BLaER1 (cell line): ENCODE results near the gene RTN3.
"Not testable (repeated sequence)": the region's sequence is repeated elsewhere in the genome, so short reads cannot be mapped to it uniquely, and the experiment has no call there.

Source experiments
- H3K27ac ChIP-seq: shearing (Covaris generic); formaldehyde crosslinking; 2 replicates; pipeline ENCODE4 v1.8.1; 2022
- H3K27me3 ChIP-seq: shearing (Covaris generic); formaldehyde crosslinking; 2 replicates; pipeline ENCODE4 v1.8.1; 2022
- H3K36me3 ChIP-seq: shearing (Covaris generic); formaldehyde crosslinking; 2 replicates; pipeline ENCODE4 v1.8.1; 2022
- H3K4me1 ChIP-seq: shearing (Covaris generic); formaldehyde crosslinking; 2 replicates; pipeline ENCODE4 v1.8.1; 2022
- H3K4me2 ChIP-seq: shearing (Covaris generic); formaldehyde crosslinking; 2 replicates; pipeline ENCODE4 v1.8.1; 2022
- H3K4me3 ChIP-seq: shearing (Covaris generic); formaldehyde crosslinking; 2 replicates; pipeline ENCODE4 v1.8.1; 2022
- H3K9ac ChIP-seq: shearing (Covaris generic); formaldehyde crosslinking; 2 replicates; pipeline ENCODE4 v1.8.1; 2022
- H3K9me3 ChIP-seq: shearing (Covaris generic); formaldehyde crosslinking; 2 replicates; pipeline ENCODE4 v1.8.1; 2022
- H4K20me1 ChIP-seq: shearing (Covaris generic); formaldehyde crosslinking; 2 replicates; pipeline ENCODE4 v1.8.1; 2022
- Cebpa-rat ChIP-seq: shearing (Covaris generic); IDR thresholded peaks from 2 replicates; pipeline ENCODE4 v1.8.1; 2022

Gene RTN3, protein sequence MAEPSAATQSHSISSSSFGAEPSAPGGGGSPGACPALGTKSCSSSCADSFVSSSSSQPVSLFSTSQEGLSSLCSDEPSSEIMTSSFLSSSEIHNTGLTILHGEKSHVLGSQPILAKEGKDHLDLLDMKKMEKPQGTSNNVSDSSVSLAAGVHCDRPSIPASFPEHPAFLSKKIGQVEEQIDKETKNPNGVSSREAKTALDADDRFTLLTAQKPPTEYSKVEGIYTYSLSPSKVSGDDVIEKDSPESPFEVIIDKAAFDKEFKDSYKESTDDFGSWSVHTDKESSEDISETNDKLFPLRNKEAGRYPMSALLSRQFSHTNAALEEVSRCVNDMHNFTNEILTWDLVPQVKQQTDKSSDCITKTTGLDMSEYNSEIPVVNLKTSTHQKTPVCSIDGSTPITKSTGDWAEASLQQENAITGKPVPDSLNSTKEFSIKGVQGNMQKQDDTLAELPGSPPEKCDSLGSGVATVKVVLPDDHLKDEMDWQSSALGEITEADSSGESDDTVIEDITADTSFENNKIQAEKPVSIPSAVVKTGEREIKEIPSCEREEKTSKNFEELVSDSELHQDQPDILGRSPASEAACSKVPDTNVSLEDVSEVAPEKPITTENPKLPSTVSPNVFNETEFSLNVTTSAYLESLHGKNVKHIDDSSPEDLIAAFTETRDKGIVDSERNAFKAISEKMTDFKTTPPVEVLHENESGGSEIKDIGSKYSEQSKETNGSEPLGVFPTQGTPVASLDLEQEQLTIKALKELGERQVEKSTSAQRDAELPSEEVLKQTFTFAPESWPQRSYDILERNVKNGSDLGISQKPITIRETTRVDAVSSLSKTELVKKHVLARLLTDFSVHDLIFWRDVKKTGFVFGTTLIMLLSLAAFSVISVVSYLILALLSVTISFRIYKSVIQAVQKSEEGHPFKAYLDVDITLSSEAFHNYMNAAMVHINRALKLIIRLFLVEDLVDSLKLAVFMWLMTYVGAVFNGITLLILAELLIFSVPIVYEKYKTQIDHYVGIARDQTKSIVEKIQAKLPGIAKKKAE

DNA sequence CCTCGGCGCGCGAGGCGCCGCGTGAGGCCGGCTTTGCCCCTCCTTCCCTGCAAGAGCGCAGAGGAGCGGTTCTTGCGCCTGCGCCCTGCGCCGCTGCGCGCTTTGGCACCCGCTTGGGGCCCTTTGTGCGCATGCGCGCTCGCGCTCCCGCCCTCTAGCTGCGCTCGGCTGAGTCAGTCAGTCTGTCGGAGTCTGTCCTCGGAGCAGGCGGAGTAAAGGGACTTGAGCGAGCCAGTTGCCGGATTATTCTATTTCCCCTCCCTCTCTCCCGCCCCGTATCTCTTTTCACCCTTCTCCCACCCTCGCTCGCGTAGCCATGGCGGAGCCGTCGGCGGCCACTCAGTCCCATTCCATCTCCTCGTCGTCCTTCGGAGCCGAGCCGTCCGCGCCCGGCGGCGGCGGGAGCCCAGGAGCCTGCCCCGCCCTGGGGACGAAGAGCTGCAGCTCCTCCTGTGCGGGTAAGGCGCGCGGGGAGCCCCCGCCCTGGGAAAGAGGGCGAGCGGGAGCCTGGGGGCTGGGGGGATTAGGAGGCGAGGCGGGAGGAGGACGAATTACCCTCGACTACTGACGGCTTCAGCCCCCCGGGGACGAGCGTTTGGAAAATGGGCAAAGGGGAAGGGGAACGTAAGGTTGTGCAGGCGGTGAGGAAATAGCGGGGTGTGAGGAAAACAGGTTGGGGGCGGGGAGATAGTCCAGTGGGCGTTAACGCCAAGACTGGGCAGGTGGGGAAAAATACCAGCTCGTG lies at the start of gene RTN3:
TSS of gene RTN3 (plus strand) at position 180 of the 745 bp plus-strand sequence. CDS start at position 317, 137 bp downstream.
- peak within 1 kb of the TSS; percentile 92 for H3K4me2 ChIP-seq
- peak within 1 kb of the TSS; percentile 91 for H3K9ac ChIP-seq
- H3K4me3 ChIP-seq: peak within 1 kb of the TSS; percentile 85
- peaks cover 34% of the 10 kb centered on the region for H3K4me1 ChIP-seq
- H3K27ac ChIP-seq: peak within 1 kb of the TSS; percentile 86
- no peak for TF ChIP-seq Cebpa-rat
- H3K36me3 ChIP-seq: peaks cover 14% of the 10 kb centered on the region; the same call in 1 of the 2 replicates
- H4K20me1 ChIP-seq: peaks cover 43% of the 10 kb centered on the region
- H3K27me3 ChIP-seq: no peaks in the 10 kb centered on the region
- no peaks in the 10 kb centered on the region for H3K9me3 ChIP-seq

DNA sequence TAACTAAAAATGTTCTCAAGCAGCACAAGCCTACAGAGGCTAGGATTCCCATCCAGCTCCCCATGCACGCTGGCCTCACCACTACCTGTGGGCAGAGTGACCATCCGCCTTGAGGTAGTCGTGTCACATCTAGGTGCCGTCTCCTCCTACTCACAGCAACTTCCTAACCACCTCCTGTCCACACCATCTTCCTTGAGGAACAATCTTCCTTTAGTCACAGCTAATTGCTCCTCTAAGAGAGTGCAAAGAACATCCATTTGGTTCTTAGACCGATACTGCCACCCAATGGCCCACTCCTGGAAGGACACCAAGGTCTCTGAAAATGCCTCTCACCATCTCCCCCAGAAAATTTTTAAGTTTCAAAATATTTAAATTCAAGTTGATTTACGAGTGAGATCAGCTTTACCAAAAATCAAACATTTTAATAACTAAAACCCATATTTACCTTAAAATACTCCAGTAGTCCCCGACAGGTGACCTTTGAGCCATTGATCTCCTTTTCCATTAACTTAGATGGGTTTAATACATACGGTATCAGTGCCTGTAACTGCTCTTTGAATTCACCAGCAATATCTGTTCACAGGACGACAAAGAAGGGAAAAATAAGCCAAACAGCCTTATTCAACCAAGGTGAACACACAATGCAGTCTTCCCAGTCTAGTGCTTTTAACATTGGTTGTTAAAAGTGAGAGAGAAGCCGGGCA lies 45.4 kb upstream of the RTN3 start:
- Histone ChIP-seq H4K20me1 (0 out of 2 replicates have a peak, but pooled peaks cover 5% of the 10 kb centered on the region), H3K27ac (no peak overlapping the region), H3K27me3 (no peaks in the 10 kb centered on the region), H3K36me3 (peaks cover 90% of the 10 kb centered on the region), H3K9me3 (no peaks in the 10 kb centered on the region), H3K4me3 (no peak overlapping the region), H3K4me1 (no peaks in the 10 kb centered on the region), H3K4me2 (no peak overlapping the region), H3K9ac (no peak overlapping the region)
- no peak for TF ChIP-seq Cebpa-rat

DNA sequence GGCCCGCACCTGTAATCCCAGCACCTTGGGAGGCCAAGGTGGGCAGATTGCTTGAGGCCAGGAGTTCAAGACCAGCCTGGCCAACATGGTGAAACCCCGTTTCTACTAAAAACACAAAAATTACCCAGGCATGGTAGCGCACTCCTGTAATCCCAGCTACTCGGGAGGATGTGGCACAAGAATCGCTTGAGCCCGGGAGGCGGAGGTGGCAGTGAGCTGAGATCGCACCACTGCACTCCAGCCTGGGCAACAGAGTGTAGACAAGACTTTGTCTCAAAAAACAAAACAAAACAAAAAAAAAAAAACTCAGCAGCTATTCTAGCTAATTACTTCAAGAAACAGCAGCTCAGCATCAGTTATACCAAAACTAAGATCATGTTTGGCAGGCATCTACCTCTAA lies 42.9 kb upstream of the RTN3 start:
- H3K4me2 ChIP-seq, H3K4me1 ChIP-seq, H3K4me3 ChIP-seq, H3K27me3 ChIP-seq, H3K27ac ChIP-seq, H4K20me1 ChIP-seq, H3K9ac ChIP-seq, H3K9me3 ChIP-seq: not testable (repeated sequence)
- H3K36me3 ChIP-seq: peaks cover 90% of the 10 kb centered on the region

DNA sequence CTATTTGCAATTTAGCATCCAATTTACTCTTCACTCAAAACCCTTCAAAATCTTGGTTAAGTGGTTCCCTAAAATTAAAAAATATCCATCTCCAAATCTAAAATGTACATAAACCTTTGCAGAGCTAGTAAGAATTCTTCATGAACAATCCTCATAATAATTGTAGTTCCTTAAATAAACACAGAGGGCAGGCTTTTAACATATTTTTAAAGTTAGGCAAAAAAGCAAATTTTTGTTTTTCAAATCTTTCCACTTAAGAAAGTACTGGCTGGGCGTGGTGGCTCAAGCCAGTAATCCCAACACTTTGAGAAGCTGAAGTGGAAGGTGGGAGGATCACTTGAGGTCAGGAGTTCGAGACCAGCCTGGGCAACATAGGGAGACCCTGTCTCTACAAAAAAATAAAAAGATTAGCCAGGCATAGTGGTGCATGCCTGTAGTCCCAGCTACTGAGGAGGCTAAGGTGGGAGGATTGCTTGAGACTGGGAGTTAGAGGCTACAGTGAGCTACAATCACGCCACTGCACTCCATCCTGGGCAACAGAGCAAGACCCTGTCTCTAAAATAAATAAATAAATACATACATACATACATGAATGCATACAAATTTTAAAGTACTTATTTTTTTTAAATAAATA lies 42.0 kb upstream of the RTN3 start:
- Histone ChIP-seq H3K27ac (no peak overlapping the region), H3K27me3 (no peaks in the 10 kb centered on the region), H3K4me3 (no peak overlapping the region), H3K9me3 (no peaks in the 10 kb centered on the region), H3K4me1 (no peaks in the 10 kb centered on the region), H3K36me3 (peaks cover 90% of the 10 kb centered on the region), H3K9ac (no peak overlapping the region), H3K4me2 (no peak overlapping the region), H4K20me1 (0 out of 2 replicates have a peak, but pooled peaks cover 5% of the 10 kb centered on the region)
- TF ChIP-seq Cebpa-rat: no peak

DNA sequence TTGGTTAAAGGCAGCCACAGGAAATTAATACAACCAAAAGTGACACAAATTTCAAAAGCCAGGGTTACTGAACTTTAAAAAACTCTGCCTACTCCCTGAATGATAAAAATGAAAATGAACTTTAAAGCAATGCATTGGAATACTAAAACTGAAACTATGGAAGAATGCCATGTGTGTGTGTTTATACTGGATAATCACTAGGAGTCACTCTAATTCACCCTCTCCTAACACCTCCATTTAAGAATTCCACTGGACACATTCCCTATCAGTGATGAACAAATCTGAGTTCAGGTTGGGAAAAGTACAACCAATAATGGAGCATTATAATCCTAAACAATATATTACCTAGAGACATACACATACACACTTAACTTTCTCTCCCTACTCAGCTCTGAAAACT lies 39.6 kb upstream of the RTN3 start:
- 0 out of 2 replicates have a peak, but pooled peaks cover 3% of the 10 kb centered on the region for H4K20me1 ChIP-seq
- H3K4me3 ChIP-seq: no peak overlapping the region
- H3K9me3 ChIP-seq: no peaks in the 10 kb centered on the region
- H3K27ac ChIP-seq: no peak overlapping the region
- H3K27me3 ChIP-seq: no peaks in the 10 kb centered on the region
- no peak overlapping the region for H3K4me2 ChIP-seq
- H3K9ac ChIP-seq: no peak overlapping the region
- TF ChIP-seq Cebpa-rat: no peak
- peaks cover 91% of the 10 kb centered on the region for H3K36me3 ChIP-seq
- no peaks in the 10 kb centered on the region for H3K4me1 ChIP-seq

DNA sequence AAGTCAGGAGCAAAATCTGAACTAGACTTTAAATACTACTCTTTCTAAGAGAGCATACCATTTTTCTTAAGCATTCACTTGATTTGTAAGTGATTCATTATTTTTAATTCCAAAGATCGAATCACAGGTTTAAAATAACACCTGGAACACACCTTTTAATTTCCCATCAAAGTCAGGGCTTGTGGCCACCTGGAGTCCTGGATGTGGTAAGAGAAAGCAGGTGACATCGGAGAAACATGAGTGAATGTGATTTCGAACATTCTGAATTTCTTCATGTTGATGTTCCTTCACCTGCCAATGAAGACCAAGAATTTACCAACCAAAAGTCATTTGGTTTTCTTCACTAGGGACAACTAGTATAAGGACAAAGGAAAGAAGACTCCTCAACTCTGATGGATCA lies 38.1 kb upstream of the RTN3 start:
- H3K36me3 ChIP-seq: peaks cover 94% of the 10 kb centered on the region
- no peaks in the 10 kb centered on the region for H3K27me3 ChIP-seq
- no peak overlapping the region for H3K4me2 ChIP-seq
- no peaks in the 10 kb centered on the region for H3K4me1 ChIP-seq
- no peak overlapping the region for H3K4me3 ChIP-seq
- no peak overlapping the region for H3K27ac ChIP-seq
- no peaks in the 10 kb centered on the region for H3K9me3 ChIP-seq
- TF ChIP-seq Cebpa-rat: no peak
- H4K20me1 ChIP-seq: 0 out of 2 replicates have a peak, but pooled peaks cover 5% of the 10 kb centered on the region
- H3K9ac ChIP-seq: no peak overlapping the region

DNA sequence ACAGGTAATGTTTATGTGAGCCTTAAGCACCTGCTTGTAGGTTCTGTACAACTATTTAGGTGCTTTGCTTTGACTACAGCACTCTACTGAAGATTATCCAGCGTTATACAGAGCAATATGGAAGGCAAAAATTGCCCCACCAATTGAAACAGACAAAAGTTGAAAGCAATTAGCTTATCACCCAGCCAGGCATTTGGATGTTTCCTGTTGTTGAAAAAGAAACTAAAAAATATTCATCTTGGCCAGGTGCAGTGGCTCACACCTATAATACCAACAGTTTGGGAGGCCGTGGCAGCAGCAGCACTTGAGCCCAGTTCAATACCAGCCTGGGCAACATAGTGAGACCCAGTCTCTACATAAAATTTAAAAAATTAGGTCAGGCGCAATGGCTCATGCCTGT lies 28.6 kb upstream of the RTN3 start:
- peaks cover 11% of the 10 kb centered on the region for H3K4me1 ChIP-seq
- H3K27me3 ChIP-seq: no peaks in the 10 kb centered on the region
- peak overlapping the region; percentile 8; the same call in 1 of the 2 replicates for H3K4me2 ChIP-seq
- H3K9ac ChIP-seq: no peak overlapping the region
- no peak for TF ChIP-seq Cebpa-rat
- no peak overlapping the region for H3K27ac ChIP-seq
- no peaks in the 10 kb centered on the region for H3K9me3 ChIP-seq
- H4K20me1 ChIP-seq: peaks cover 28% of the 10 kb centered on the region
- no peak overlapping the region for H3K4me3 ChIP-seq
- peaks cover 93% of the 10 kb centered on the region for H3K36me3 ChIP-seq

DNA sequence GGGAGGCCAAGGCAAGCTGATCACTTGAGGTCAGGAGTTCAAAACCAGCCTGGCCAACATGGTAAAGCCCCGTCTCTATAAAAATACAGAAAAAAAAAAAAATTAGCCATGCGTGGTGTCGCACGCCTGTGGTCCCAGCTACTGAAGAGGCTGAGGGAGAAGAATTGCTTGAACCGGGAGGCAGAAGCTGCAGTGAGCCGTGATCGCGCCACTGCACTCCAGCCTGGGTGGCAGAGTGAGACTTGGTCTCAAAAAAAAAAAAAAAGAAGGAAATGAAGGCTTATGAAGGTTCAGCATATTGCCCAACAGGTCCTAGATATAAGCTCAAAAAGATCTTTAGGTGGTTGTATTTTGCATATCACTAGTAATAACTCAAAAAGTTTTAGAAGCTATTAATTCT lies 20.3 kb upstream of the RTN3 start:
- Histone ChIP-seq H3K4me3 (no peak overlapping the region), H3K9ac (no peak overlapping the region; the same call in 1 of the 2 replicates), H3K27ac (no peak overlapping the region), H3K36me3 (peaks cover 48% of the 10 kb centered on the region), H4K20me1 (peaks cover 97% of the 10 kb centered on the region), H3K4me2 (peak overlapping the region; percentile 28; the same call in 1 of the 2 replicates), H3K9me3 (no peaks in the 10 kb centered on the region), H3K4me1 (peaks cover 14% of the 10 kb centered on the region), H3K27me3 (no peaks in the 10 kb centered on the region)
- TF ChIP-seq Cebpa-rat: no peak
